ENCODE results near the gene SMIM24. TPM values are rescaled to one million over a fixed set of nuclear protein-coding genes. Genes with fewer than 3 reads are reported as not detected.

The SMIM24 gene
- total and polyA plus RNA-seq, 9 of the 15 experiments (the other 6 are each of a cell fraction or from before 2014, with no cell fraction given) = 0.45 to 12.3 (median 1.4) TPM; not detected in 1

- TF ChIP-seq CUX1 (CRISPR knock-in tag; IDR thresholded peaks at IDR 0.05) (no peak), XRCC5 (IDR thresholded peaks at IDR 0.05; ENCODE audit: low read depth, low read length) (no peak), KLF16 (IDR thresholded peaks at IDR 0.05) (no peak), IRF1 (CRISPR knock-in tag; IDR thresholded peaks at IDR 0.05; ENCODE audit: borderline replicate concordance) (no peak), ADNP (tag; IDR thresholded peaks at IDR 0.05) (no peak), ZBTB49 (CRISPR knock-in tag; IDR thresholded peaks at IDR 0.05; ENCODE audit: borderline replicate concordance) (no peak), ZNF696 (CRISPR knock-in tag; conservative IDR thresholded peaks at IDR 0.05) (no peak), ZBTB2 (IDR thresholded peaks at IDR 0.05) (peak; percentile 96), TOE1 (IDR thresholded peaks at IDR 0.05; ENCODE audit: borderline replicate concordance) (no peak), TOE1 (CRISPR knock-in tag; IDR thresholded peaks at IDR 0.05; ENCODE audit: borderline replicate concordance, low read depth) (no peak), EWSR1 (IDR thresholded peaks at IDR 0.05; ENCODE audit: borderline replicate concordance, low read depth, partially characterized antibody) (no peak), ZNF274 (IDR thresholded peaks at IDR 0.05; ENCODE audit: borderline replicate concordance, low read depth, low read length) (no peak), CEBPB (tag; IDR thresholded peaks at IDR 0.05) (peak; percentile 75; the same call in 1 of the 2 replicates), IRF2 (CRISPR knock-in tag; IDR thresholded peaks at IDR 0.05) (no peak), CREB1 (IDR thresholded peaks at IDR 0.05) (peak; percentile 95), CREB1 (CRISPR knock-in tag; IDR thresholded peaks at IDR 0.05) (peak; percentile 95), NBN (IDR thresholded peaks at IDR 0.05; ENCODE audit: low read depth) (peak; percentile 67; the same call in 1 of the 2 replicates), ETS2 (tag; IDR thresholded peaks at IDR 0.05; ENCODE audit: borderline replicate concordance, poor library complexity, severe bottlenecking) (no peak)
Measured at GRCh38 chr19:3505598-3506383, 25.5 kb upstream of the SMIM24 start, which contains the start of gene FZR1 (continued).
